K562 (cell line): ENCODE results near the gene TSG101. TPM values are rescaled to one million over a fixed set of nuclear protein-coding genes. Genes with fewer than 3 reads are reported as not detected.
A peak's percentile ranks its signal among the peaks of the same experiment; 100 is the strongest.

Source experiments
- ATAC-seq: fragments of 200-7000 bp; cut with Tn5 transposase; 3 replicates; pipeline ENCODE4 v1.9.1; 2020; ENCODE audit warnings: moderate library complexity
- BruUV-seq: library from RNA; stranded (reverse); fragments of 400-500 nt; replicated peaks from 2 replicates; lab custom pipeline; 2021; lab: Mats Ljungman, UMichigan
- CTCF ChIA-PET: fragments of 300-600 bp; formaldehyde crosslinking; extraction: SDS; loops from one replicate; lab custom pipeline; 2021; ENCODE audit warnings: low intra/inter-chr PET ratio; lab: Yijun Ruan, JAX
- POLR2A ChIA-PET: fragments of 300-600, 350-650 bp; sonication (Branson Sonifier 250); formaldehyde crosslinking; extraction: SDS; loops from one replicate; lab custom pipeline; 2021; ENCODE audit warnings: antibody characterized with exemption, inconsistent platforms; lab: Yijun Ruan, JAX
- DNase-seq, 4 experiments: peaks; one replicate each; pipeline versions ENCODE4 v3.0.0 to v3.0.0-alpha.2; 2011 to 2018; ENCODE audit warnings: low spot score in 3 of 4, mixed read lengths in 3 of 4; ENCODE audit errors: extremely low read depth in 1 of 4
- FAIRE-seq: peaks from 2 replicates; lab custom pipeline; 2011; peaks lifted over from hg19 to GRCh38; lab: Jason Lieb, UNC
- H2AFZ ChIP-seq: 2 replicates; pipeline ENCODE4 v1.6.0; 2011; ENCODE audit warnings: low read depth, low read length, control low read depth, inconsistent platforms
- H3K27ac ChIP-seq: fragments of 200-600 bp; 3 replicates; pipeline ENCODE4 v1.8.0; 2011; ENCODE audit warnings: low read depth, mild to moderate bottlenecking, control low read depth, inconsistent platforms, low read length, moderate library complexity, mixed read lengths; ENCODE audit errors: extremely low read depth
- H3K27me3 ChIP-seq, 2 experiments: fragments of 300-600 bp in 1 of 2; 2 replicates in 1 of 2; 3 replicates in 1 of 2; pipeline versions ENCODE4 v1.6.0 to v1.8.0; 2011; ENCODE audit warnings: inconsistent platforms in 2 of 2, low read length in 2 of 2, mild to moderate bottlenecking in 1 of 2, mixed read lengths in 1 of 2, moderate library complexity in 1 of 2; ENCODE audit not compliant: control insufficient read depth in 2 of 2, insufficient read depth in 2 of 2
- H3K36me3 ChIP-seq: fragments of 300-600 bp; 3 replicates; pipeline ENCODE4 v1.8.0; 2011; ENCODE audit warnings: mild to moderate bottlenecking, low read length, inconsistent platforms; ENCODE audit not compliant: control insufficient read depth, insufficient read depth
- H3K4me1 ChIP-seq, 2 experiments: fragments of 200-600 bp in 1 of 2; replicated peaks in 1 of 2; 2 replicates in 1 of 2; 3 replicates in 1 of 2; pipeline versions ENCODE4 v1.5.1 to v1.8.0; 2011; ENCODE audit warnings: inconsistent platforms in 2 of 2, low read length in 2 of 2, mild to moderate bottlenecking in 1 of 2, mixed read lengths in 1 of 2, moderate library complexity in 1 of 2; ENCODE audit not compliant: control insufficient read depth in 2 of 2, insufficient read depth in 2 of 2
- H3K4me2 ChIP-seq: 2 replicates; pipeline ENCODE4 v1.6.1; 2011; ENCODE audit warnings: low read length, control low read depth, inconsistent platforms, mixed read lengths; ENCODE audit not compliant: insufficient read depth
- H3K4me3 ChIP-seq: fragments of 200-600 bp; sonication (generic), shearing (Covaris generic); 2 replicates; pipeline ENCODE4 v1.5.1; 2016; ENCODE audit warnings: control low read depth, inconsistent platforms
- H3K79me2 ChIP-seq: fragments of 200-600 bp; 3 replicates; pipeline ENCODE4 v1.8.0; 2011; ENCODE audit warnings: low read length, inconsistent platforms; ENCODE audit not compliant: control insufficient read depth, insufficient read depth
- H3K9ac ChIP-seq, 2 experiments: 2 replicates each; pipeline versions ENCODE4 v1.6.0 to v1.6.1; 2011; ENCODE audit warnings: low read depth in 2 of 2, low read length in 2 of 2, control low read depth in 1 of 2, inconsistent platforms in 1 of 2, mild to moderate bottlenecking in 1 of 2, mixed read lengths in 1 of 2; ENCODE audit not compliant: insufficient read depth in 1 of 2
- H3K9me1 ChIP-seq: one replicate; pipeline ENCODE4 v1.6.0; 2011; ENCODE audit warnings: inconsistent platforms, mild to moderate bottlenecking, low read length, moderate library complexity; ENCODE audit not compliant: control insufficient read depth, insufficient read depth
- H3K9me3 ChIP-seq: replicated peaks from 2 replicates; pipeline ENCODE4 v1.5.1; 2011; ENCODE audit warnings: low read depth, low read length, inconsistent platforms; ENCODE audit not compliant: control insufficient read depth, insufficient read depth
- H4K20me1 ChIP-seq: replicated peaks from 2 replicates; pipeline ENCODE4 v1.6.1; 2011; ENCODE audit warnings: low read length, inconsistent platforms, mixed read lengths; ENCODE audit not compliant: control insufficient read depth, insufficient read depth
- ATF3 ChIP-seq, 2 experiments: fragments of 450-650 bp in 1 of 2; sonication (generic) in 1 of 2; formaldehyde crosslinking in 1 of 2; IDR thresholded peaks in 1 of 2; conservative IDR thresholded peaks in 1 of 2; 2 replicates each; pipeline versions ENCODE4 v1.6.1 to v1.8.1; 2016 to 2023; ENCODE audit warnings: mild to moderate bottlenecking in 2 of 2, moderate library complexity in 2 of 2, inconsistent platforms in 1 of 2, missing genetic modification reagents in 1 of 2
- BHLHE40 ChIP-seq: IDR thresholded peaks from 2 replicates; pipeline ENCODE4 v1.6.1; 2011; ENCODE audit warnings: low read length, improper control_type of control experiment
- BRD4 ChIP-seq: fragments of 200-600 bp; sonication (generic); IDR thresholded peaks from 2 replicates; pipeline ENCODE4 v1.6.1; 2017; ENCODE audit warnings: inconsistent platforms
- BRF2 ChIP-seq: IDR thresholded peaks from 3 replicates; pipeline ENCODE4 v1.6.1; 2011; ENCODE audit warnings: borderline replicate concordance, mild to moderate bottlenecking; ENCODE audit not compliant: insufficient read length, insufficient read depth
- CSDE1 ChIP-seq, 2 experiments: fragments of 450-650 bp; IDR thresholded peaks; 2 replicates each; pipeline ENCODE4 v1.6.1; 2016; ENCODE audit warnings: mild to moderate bottlenecking in 1 of 2
- HLTF ChIP-seq: fragments of 450-650 bp; IDR thresholded peaks from 2 replicates; pipeline ENCODE4 v1.6.1; 2016
- KLF6 ChIP-seq: fragments of 250-450 bp; sonication (Bioruptor Pico); IDR thresholded peaks from 2 replicates; pipeline ENCODE4 v1.4.0; 2020; ENCODE audit warnings: mild to moderate bottlenecking, moderate library complexity, borderline replicate concordance
- MTF1 ChIP-seq: fragments of 250-450 bp; sonication (Bioruptor Pico); IDR thresholded peaks from 2 replicates; pipeline ENCODE4 v1.9.0; 2021; ENCODE audit warnings: moderate library complexity, mild to moderate bottlenecking, inconsistent platforms, borderline replicate concordance
- MYNN ChIP-seq, 2 experiments: sonication (generic); formaldehyde crosslinking in 1 of 2; IDR thresholded peaks; 2 replicates each; pipeline versions ENCODE4 v1.5.0 to v1.6.1; 2016 to 2020; ENCODE audit warnings: antibody characterized with exemption in 1 of 2, missing genetic modification reagents in 1 of 2
- PRDM10 ChIP-seq: fragments of 450-650 bp; IDR thresholded peaks from 2 replicates; pipeline ENCODE4 v1.6.1; 2018; ENCODE audit not compliant: partially characterized antibody
- RBFOX2 ChIP-seq: fragments of 200-400 bp; formaldehyde crosslinking; IDR thresholded peaks from 2 replicates; pipeline ENCODE4 v1.6.1; 2017; ENCODE audit warnings: low read depth, mild to moderate bottlenecking, low read length, moderate library complexity
- SMARCC2 ChIP-seq: fragments of 450-650 bp; IDR thresholded peaks from 2 replicates; pipeline ENCODE4 v1.6.1; 2017; ENCODE audit warnings: antibody characterized with exemption, moderate library complexity, mild to moderate bottlenecking, low read depth
- STAT5A ChIP-seq: IDR thresholded peaks from 2 replicates; pipeline ENCODE4 v1.6.1; 2012; ENCODE audit warnings: low read length, inconsistent platforms, borderline replicate concordance
- USF2 ChIP-seq: sonication (generic); formaldehyde crosslinking; IDR thresholded peaks from 2 replicates; pipeline ENCODE4 v1.5.0; 2020; ENCODE audit warnings: missing genetic modification reagents
- ZKSCAN1 ChIP-seq: fragments of 150-350 bp; IDR thresholded peaks from 2 replicates; pipeline ENCODE4 v1.6.1; 2016; ENCODE audit warnings: low read depth, low read length
- ZNF408 ChIP-seq: fragments of 250-450 bp; sonication (Bioruptor Pico); IDR thresholded peaks from 2 replicates; pipeline ENCODE4 v1.4.0; 2020; ENCODE audit warnings: low read depth, mild to moderate bottlenecking, moderate library complexity
- WGBS: fragments of 100-300 bp; shearing (Covaris generic); methylation state at CpG from one replicate; pipeline ENCODE4 v1.1.6; 2016; ENCODE audit warnings: low coverage, mixed read lengths; ENCODE audit not compliant: insufficient coverage; ENCODE audit errors: missing lambda C conversion rate; 5-methylcytosine and 5-hydroxymethylcytosine counted together
- in situ Hi-C: fragments of 300-500 bp; cut with MboI; formaldehyde crosslinking; loops from 4 replicates; pipeline ENCODE4 v1.15.0; 2018; ENCODE audit warnings: inconsistent platforms, mixed read lengths
- intact Hi-C: fragments of 100-400 bp; cut with micrococcal nuclease; formaldehyde crosslinking; loops from 2 replicates; pipeline ENCODE4 v1.14.2; 2022
- polyA plus RNA-seq, 8 experiments: library from polyadenylated mRNA; depleted of rRNA in 4 of 8; stranded (reverse) in 5 of 8; unstranded in 3 of 8; fragments of >200 nt; fragmentation: Nextera tagmentation in 2 of 8; fragmentation: Illumina TruSeq in 1 of 8; extraction: Ambion mirVana in 2 of 8; extraction: Trizol in 1 of 8; gene quantifications; 2 replicates each; pipeline versions ENCODE4 v1.2.1 to v1.2.3, GENCODE V29; 2011 to 2014; ENCODE audit warnings: inconsistent platforms in 1 of 8, missing spikeins in 1 of 8
- total RNA-seq, 7 experiments: library from RNA; depleted of rRNA in 6 of 7; stranded (reverse); fragments of >200 nt in 6 of 7; fragmentation: Illumina TruSeq in 2 of 7; extraction: Trizol in 2 of 7; gene quantifications; 2 replicates each; pipeline versions ENCODE4 v1.2.1 to v1.2.3, GENCODE V29; 2011 to 2021; ENCODE audit warnings: low replicate concordance in 1 of 7

The TSG101 gene
- total and polyA plus RNA-seq, 9 of the 15 experiments (the other 6 are each of a cell fraction or from before 2014, with no cell fraction given) = 24.6 to 141 (median 60.0) TPM

DNA sequence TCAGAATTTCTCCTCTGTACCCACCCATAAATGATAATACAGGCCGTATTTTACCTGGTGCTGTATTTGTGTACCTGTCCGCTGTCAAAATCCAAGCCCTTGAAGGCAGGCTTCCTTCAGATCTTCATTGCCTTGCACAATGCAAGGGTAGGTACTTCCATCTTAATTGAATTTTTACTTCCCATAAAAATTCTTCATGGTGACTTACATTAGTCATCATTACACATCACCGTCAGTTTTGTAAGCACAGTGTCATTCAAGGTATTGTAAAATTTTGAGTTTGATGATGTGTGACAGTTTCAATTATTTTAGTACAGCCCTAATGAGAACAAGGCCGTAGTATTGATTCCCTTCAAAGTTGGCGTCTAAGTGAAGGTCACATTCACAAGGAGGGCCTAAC is 770 bp upstream of the TSG101 start:
- in situ Hi-C loops = loop anchor here (25.0 kb wide), 1 partner anchor 210 kb away; the partner anchor contains the start of gene IGSF22
- ChIA-PET POLR2A (interaction anchor here (0.9 to 1.6 kb wide), 9 partner anchors 10 to 205 kb away, joined by 3 to 8 read pairs (median 4); partner anchors contain the start of genes GTF2H1 and HPS5), CTCF (no interaction called here)
- no TSS peak for BruUV-seq
- no peaks in the 10 kb centered on the region for H3K9me1 ChIP-seq
- peaks cover 48% of the 10 kb centered on the region for H3K79me2 ChIP-seq
- no peaks in the 10 kb centered on the region for H3K9me3 ChIP-seq
- peaks cover 20% of the 10 kb centered on the region; the same call in 2 of the 3 replicates for H3K36me3 ChIP-seq
- intact Hi-C loops = loop anchor here (5.0 to 10.0 kb wide), 2 partner anchors 205 to 293 kb away; partner anchors contain the start of genes GTF2H1, HPS5 and SAA4
- ATAC-seq = 0 out of 3 replicates have a peak, but pooled peaks have one; percentile 1
- no peaks in the 10 kb centered on the region for H4K20me1 ChIP-seq
- peak overlapping the region; percentile 100 for H2AFZ ChIP-seq
- peak; percentile 15 for FAIRE-seq
- H3K27me3 ChIP-seq = no peaks in the 10 kb centered on the region
- WGBS = 17% methylated on average over 5 of the region's 5 CpGs
- peak overlapping the region; percentile 99 for H3K4me2 ChIP-seq
- H3K4me1 ChIP-seq = no peaks in the 10 kb centered on the region; a peak in 1 of 5 replicates
- H3K9ac ChIP-seq = peak overlapping the region in 1 of 2 experiments; percentile 99; a peak in 3 of 4 replicates
- peak overlapping the region; percentile 97 for H3K27ac ChIP-seq
- peak in 2 of 4 experiments; percentile 14 to 24 for DNase-seq
- H3K4me3 ChIP-seq = peak overlapping the region; percentile 84
- TF ChIP-seq BRF2 = no peak
- no peak for TF ChIP-seq HLTF
- no peak for TF ChIP-seq ZKSCAN1
- TF ChIP-seq CSDE1 (IDR thresholded peaks at IDR 0.05) = no peak
- no peak for TF ChIP-seq BRD4
- TF ChIP-seq RBFOX2 = no peak
- no peak for TF ChIP-seq KLF6 (CRISPR knock-in tag)
- no peak for TF ChIP-seq BHLHE40
- no peak for TF ChIP-seq MYNN (IDR thresholded peaks at IDR 0.05)
- TF ChIP-seq MYNN (CRISPR knock-in tag; IDR thresholded peaks at IDR 0.05) = no peak
- no peak for TF ChIP-seq ZNF408
- peak; percentile 19 for TF ChIP-seq PRDM10
- TF ChIP-seq STAT5A = no peak
- TF ChIP-seq ATF3 (IDR thresholded peaks at IDR 0.05) = peak; percentile 54
- TF ChIP-seq ATF3 (CRISPR knock-in tag; conservative IDR thresholded peaks at IDR 0.05) = no peak
- TF ChIP-seq MTF1 = no peak
- no peak for TF ChIP-seq USF2 (CRISPR knock-in tag)
- TF ChIP-seq SMARCC2 = no peak
